ENCODE measurements around the gene USF2.

USF2 gene

GRCh38 chr19:35241417-35241816 lies 27.3 kb upstream of the USF2 start:
- no peak for DNase-seq (ENCODE audit: low read depth)

DNA sequence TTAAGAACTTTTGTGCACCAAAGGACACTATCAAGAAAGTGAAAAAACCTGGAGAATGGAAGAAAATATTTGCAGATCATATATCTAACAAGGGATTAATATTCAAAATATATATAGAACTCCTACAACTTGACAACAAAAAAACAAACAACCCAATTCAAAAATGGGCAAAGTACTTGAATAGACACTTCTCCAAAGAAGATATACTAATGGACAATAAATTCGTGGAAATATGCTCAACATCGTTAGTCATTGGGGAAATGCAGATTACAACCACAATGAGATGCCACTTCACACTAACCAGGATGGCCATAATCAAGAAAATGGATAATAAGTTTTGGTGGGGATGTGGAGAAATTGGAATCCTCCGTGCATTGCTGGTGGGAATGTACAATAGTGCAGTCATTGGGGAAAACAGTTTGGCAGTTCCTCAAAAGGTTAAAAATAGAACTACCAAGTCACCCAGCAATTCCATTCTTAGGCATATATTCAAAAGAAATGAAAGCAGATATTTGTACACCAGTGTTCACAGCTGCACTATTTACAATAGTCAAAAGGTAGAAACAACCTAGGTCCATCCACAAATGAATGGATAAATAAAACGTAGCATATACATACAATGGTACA lies 22.2 kb upstream of the USF2 start:
- no peak for DNase-seq (ENCODE audit: low read depth)

DNA sequence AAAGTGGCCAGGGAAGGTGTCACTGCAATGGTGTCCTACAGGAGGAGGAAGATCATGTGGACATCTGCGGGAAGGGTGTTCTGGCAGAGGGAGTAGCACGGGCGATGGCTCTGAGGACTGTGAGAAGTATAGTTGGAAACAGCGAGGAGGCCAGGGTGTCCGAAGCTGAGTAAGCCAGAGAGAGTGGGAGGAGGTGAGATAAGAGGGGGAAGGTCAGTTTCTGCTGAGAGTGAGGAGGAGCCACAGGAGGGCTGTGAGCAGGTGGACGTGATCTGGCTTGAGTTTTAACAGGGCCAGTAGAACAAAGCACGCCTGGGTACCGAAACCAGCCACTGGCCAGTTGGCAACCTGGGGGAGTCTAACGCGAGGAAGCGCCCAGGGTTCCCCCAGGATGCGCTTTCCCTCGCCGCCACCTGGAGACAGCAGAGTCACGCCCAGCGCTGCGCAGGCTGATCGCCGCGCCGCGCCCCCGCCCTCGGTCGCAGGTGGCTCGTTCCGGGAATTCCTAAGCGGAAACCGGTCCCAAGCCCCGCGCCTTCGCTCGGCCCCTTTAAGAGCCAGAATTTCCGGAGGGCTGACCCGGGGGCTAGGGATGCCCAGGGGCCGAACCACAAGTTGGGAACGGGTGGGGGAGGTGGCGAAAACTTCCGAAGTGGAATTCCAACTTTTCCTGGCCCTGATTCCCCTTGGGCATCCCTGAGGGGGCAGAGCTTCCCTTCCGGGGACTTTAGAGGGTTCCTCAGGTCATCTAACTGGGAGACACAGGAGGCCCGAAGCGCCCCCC lies 21.0 kb upstream of the USF2 start:
- DNase-seq (ENCODE audit: low read depth): peak; percentile 38

- peak; percentile 61 for DNase-seq (ENCODE audit: low read depth)
These were observed 20.2 kb upstream of the USF2 start, which contains the start of gene LSR for GRCh38 chr19:35248310-35249145. TSS of gene LSR (plus strand) at chr19:35249002. CDS start at chr19:35249023, 21 bp downstream.

GRCh38 chr19:35249146-35249847 lies 19.5 kb upstream of the USF2 start:
- no peak for DNase-seq (ENCODE audit: low read depth)

GRCh38 chr19:35249848-35250711 lies 18.7 kb upstream of the USF2 start:
- no peak for DNase-seq (ENCODE audit: low read depth)

- DNase-seq (ENCODE audit: low read depth): no peak
These were observed 17.3 kb upstream of the USF2 start for GRCh38 chr19:35251456-35251855.

DNA sequence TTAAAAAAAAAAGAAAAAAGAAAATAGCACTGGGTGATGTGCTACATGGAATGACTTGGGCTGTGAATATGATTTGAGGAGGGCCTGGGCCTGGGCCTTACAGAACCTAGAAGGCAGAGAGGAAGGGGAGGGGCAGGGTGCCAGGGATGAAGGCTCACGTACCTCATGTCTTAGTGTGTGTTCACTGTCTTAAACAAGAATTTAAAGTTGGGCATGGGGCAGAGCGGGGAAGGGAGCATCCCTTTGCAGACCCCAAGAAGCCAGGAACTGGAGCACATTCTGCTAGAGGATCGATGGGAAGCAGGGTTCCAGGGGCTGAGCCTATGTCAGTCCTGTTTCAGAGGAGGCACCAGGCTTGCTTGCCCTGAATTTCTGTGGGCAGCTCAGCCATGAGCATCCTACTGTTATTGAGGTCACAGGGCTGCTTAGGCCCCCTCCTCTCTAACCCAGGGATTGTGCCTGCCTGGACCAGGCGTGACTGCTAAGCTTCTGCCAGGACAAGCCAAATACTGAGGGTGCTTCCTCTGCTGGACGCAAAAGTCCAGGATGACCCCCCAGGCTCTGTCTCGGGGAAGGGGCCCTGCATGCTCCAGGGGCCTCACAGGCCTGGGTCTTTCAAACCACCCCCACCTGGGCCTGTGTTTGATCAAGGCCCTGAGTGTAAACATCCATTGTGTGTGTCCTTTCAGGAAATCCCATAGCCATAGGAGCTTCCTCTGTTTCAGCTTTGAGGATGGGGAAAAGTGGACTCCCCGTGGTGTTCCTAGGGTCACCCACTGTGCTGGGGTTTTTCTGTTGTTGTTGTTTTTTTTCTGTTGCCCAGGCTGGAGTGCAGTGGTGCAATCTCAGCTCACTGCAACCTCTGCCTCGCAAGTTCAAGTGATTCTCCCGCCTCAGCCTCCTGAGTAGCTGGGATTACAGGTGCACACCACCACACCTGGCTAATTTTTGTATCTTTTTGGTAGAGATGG lies 15.2 kb upstream of the USF2 start:
- no peak for DNase-seq (ENCODE audit: low read depth)

DNA sequence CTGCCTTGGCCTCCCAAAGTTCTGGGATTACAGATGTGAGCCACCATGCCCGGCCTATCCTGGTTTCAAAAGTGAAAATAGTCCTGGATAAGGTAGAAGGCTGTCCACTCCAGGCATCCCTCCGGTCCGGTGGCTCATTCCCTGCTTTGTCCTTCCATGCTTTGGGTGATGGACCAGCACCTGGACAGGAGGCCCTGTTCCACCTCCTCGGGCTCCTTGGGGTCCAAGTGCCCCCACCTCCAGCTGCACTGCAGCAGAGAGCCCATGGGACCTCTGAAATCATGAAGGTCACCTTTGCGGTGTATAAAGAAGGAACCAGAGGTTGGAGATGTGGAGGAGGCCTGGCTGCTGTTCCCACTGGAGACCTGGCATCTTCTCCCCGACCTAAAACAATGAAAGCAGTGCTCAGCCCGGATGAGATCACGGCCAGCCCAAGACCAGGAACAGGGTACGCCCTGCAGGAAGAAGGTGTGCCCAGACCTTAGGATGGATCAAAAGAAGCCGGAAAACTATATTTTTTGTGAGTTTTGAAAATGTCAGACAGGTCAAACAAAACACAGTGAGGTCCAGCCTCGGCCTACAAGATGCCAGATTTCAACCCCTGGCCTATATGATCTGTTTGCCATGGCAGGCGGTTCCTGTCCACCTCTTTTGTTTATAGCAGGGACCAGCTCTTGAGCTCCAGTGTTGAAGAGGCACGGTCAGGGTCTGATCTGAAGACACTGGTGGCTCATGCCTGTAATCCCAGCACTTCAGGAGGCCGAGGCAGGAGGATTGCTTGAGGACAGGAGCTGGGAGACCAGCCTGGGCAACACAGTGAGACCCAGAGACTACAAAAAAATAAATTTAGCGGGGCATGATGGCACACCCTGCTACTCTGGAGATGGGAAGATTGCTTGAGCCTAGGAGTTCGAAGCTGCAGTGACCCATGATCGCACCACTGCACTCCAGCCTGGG lies 14.1 kb upstream of the USF2 start:
- no peak for DNase-seq (ENCODE audit: low read depth)

DNA sequence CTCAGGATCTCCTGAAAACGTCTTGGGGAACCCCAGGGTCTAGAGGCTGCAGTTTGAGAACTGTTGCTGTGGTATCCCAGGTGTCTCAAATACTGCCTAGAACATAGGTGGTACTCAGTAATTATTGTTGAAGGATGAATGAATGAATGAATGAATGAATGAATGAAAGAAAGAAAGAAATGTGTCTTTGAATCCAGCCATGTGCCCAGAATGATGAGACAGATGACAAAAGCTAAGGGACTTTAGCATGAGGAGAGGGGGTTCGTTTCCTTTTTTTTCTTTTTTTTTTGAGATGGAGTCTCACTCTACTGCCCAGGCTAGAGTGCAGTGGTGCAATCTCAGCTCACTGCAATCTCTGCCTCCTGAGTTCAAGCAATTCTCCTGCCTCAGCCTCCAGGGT lies 12.2 kb upstream of the USF2 start:
- DNase-seq (ENCODE audit: low read depth): no peak

DNA sequence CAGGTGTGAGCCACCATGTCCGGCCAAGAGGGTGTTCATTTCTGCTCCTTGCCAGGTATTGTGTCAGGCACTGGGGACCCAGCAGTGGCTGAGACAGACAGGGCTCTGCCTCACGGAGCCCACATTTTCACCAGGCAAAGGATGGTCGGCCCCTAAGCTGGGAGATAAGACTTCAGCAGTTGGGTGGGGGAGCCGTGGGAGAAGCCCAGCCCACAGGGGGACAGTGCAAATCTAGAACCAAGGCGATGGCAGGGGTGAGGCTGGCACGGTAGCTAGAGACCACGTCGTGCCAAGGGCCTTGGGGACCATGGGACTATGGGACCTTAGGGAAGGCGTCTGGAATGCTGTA lies 11.7 kb upstream of the USF2 start:
- DNase-seq (ENCODE audit: low read depth): no peak

- DNase-seq (ENCODE audit: low read depth): no peak
These were observed 8.0 kb upstream of the USF2 start for GRCh38 chr19:35260694-35261304.

- no peak for DNase-seq (ENCODE audit: low read depth)
These were observed 7.2 kb upstream of the USF2 start for GRCh38 chr19:35261356-35262100.

- DNase-seq (ENCODE audit: low read depth): no peak
These were observed 6.5 kb upstream of the USF2 start for GRCh38 chr19:35262101-35262761.

DNA sequence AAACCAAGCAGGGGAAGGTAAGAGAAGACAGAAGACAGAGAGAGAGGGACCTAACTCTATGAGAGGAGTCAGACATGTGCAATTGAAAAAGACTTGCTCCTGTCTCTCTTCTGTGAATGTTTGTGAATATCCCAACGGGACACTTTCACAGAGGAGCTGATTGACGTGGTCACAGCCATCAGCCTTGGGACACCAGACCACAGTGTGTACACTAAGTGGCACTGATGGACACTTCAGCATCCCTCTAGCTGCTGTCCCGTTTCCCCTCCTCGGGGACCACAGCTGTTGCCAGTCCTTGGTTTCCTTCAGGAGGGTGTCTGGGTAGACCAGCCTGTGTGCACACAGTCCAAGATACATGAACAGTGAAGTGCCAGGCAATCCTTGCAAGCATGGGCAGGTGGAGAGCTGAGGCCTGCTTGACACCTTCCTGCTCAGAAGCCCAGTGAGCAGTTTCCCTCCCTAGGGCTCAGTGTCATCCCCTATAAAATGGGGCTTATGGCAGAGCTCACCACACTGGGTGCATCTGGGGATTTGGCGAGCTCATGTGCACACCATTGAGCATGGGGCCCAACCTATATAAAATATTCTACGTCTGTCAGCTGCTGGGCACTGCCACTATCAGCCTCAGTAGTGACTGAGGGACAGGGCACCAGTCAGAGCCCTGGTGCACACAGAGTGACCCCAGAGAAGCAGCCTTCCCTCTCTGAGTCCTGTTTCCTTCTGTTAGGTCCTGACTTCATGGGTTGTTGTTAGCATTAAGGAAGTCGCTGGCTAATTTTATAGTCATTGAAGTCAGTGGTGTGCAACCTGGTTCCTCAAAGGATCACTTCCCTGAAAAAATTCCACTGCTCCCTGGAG lies 4.3 kb upstream of the USF2 start:
- DNase-seq (ENCODE audit: low read depth): no peak
